ENCODE data around the gene VEPH1.

Gene VEPH1

DNA sequence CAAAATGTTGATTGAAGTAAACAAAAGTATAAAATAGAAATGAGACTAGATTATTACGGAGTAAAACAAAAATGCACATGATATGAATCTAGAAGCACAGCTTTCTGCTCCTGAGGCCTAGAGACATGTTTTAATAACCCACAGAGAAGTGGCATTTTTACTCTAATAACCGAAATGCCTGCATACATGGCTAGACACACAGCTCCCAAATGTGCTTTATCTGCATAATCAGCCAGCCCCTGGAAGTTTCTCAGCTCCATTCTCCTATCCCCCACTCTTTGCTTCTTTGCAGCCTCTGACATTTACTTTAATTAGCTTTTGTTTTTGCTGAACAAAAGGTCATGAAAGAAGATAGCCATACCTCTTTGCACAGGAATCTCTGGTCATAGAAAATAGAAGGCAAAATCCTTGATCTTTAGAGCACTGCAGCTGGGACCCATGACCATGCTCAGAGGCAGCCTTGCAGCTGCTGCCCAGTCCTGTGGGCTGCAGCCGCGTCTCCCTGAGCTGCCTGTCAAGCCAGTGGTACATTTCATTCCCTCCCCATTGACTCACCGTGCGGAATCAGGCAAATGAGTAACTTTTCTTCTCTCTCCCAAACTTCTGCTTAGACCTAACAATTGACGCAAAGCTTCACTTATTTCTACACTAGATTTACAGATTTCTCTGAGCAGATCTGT is at the start of gene VEPH1:
TSS of gene VEPH1 (minus strand) at position 501 of the 680 bp plus-strand sequence. CDS start 8,067 bp downstream, outside the sequence.
- DNase-seq (ENCODE audit: low read depth): no peak

DNA sequence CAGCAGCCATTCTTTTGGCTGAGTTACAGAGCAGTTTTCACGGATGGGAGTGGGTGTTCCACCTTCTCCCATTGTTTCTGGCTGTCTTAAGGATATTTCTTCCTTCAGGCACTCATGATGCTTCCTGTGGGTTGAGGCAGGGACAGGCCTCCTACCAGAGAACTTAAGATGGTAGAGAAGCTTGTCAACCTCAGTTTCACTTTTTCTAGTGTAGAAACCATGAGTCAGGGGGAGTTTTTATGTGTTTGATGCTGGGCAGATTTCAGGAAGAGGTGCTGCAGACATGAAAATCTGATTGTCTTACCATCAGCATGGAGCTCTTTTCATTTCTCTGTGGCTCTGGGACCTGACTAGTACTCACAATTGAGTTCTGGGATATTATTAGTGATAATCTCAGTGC is 48.7 kb upstream of the VEPH1 start:
- DNase-seq (ENCODE audit: low read depth): no peak

DNA sequence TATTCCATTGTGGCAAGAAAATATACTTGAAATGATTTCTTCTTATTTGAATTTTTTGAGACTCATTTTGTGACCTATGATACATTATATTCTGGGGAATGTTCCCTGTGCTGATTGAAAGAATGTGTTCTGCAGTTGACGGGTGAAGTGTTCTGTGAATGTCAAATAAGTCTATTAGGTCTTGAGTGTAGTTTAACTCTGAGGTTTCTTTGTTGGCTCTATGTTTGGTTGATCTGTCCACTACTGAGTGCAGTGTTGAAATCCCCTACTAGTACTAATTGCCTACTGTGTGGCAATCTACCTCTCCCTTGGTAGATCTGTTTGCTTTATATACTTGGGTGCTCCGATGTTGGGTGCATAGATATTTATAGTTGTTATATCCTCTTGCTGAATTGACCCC is 46.3 kb upstream of the VEPH1 start:
- DNase-seq (ENCODE audit: low read depth): no peak

DNA sequence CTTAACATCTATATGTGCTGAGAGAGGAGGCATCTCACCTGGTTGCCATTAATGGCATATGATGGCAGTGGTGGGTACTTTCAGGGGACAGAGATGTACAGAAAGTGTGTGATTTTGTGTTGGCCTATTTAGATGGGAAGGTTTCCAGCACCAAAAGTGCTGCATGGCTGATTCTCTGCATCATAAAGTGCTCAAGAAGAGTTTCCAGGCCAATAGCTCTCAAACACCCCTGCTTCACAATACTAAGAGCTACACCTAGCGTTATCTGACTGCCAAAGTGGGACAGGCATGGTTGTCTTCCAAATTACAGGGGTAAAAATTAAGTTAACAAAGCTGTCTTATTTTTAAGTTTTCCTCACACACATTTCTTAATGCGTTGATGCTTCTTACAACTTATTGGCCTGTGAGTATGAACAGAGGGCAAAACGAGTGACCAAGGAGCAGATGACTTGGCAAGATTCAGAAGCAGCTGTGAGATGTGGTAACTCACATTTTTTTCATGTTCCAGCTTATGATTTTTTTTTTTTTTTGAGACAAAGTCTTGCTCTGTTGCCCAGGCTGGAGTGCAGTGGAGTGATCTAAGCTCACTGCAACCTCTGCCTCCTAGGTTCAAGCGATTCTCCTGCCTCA is 41.4 kb upstream of the VEPH1 start:
- DNase-seq (ENCODE audit: low read depth): peak; percentile 72

DNA sequence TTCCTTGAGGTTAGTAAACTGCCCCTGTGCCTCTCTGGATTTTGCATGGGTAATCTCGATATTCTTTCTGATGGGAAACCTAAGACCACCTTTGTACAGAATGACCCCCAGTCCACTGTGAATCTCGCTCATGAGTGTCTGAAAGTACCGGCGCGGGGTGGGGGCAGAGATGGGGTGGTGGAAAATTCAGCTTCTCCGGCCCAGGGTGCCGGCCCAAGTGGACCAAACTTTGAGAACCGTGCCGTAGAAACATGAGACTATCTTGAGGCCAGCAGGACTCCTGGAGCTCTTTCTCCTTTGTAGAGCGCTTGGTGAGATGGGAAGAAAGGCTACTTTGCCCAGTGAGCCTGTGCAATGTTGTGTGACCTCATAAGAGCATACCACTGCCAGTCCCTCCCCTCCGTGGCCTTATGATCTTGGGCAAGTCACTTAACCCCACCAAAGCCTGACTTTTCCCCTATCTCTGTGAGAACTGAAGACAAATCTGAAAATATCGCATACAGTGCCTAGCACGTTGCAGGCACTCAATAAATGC is 40.4 kb upstream of the VEPH1 start:
- DNase-seq (ENCODE audit: low read depth): no peak

DNA sequence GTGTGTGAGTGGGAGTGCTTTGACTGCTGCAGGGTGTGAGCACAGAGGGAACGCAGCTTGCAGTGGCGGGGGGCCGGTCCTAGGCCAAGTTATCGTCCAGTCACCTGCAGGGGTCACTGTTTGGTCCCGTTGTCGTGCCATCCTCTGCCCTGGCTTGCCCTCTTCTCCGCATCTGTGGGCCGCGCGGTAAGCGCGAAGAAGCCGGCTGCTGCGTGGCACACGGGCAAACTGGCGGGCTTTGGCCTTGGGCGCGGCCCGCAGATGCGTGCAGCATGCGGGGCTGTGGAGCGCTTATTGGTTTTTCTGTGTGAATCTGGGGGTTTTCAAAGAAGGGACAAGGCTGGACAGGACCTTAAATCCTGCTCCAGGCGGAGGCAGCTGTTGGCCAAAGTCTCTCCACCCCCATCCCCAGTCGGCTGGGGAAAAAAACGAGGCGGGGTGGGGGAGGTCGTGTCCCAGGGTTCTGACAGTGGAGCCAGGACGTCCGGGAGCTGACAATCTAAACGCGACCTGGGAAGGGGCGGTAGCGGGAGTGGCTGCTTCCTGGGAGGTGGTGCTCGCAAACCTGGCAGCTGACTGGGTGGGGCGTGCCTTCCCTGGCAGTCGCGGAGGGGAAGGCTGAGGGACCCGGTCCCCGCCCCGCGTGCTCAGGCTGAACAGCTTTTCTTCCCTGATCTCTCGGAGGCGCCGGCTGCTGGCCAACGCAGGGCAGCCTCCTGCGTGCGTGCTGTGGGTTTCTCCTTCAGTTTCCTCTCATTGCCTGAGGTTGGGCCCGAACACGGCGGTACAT is 39.7 kb upstream of the VEPH1 start:
- DNase-seq (ENCODE audit: low read depth): no peak

DNA sequence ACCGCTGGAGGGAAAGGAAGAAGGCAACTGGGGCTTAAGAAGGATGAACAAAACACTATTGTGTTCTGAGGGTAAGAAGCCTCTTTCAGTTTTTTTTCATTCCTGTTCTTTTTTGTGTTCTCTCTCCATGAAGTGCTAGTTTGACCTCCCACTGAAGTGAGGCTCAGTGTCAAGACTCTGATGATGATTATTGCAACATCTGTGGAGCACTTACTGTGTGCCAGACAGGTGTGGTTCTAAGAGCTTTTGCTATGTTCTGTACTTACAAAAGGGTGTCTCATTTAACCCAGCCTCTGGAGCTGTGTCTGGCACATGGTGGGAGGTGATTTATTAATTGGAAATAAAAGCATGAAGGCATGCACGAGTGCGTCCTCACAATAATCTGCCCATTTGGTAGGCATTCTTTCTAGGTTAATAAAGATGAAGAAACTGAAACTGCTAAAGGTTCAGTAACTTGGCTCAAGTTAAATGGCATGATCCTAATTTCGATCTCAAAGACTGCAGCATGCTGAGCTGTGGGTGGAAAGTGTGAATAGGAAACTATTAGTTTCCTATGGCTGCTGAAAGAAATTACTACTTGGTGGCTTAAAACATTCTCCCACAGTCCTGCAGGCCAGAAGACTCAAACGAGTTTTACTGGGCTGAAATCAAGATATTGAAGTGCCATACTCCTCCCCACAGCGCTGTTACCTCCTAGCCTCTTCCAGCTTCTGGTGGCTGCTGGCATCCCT is 38.5 kb upstream of the VEPH1 start:
- DNase-seq (ENCODE audit: low read depth): no peak

DNA sequence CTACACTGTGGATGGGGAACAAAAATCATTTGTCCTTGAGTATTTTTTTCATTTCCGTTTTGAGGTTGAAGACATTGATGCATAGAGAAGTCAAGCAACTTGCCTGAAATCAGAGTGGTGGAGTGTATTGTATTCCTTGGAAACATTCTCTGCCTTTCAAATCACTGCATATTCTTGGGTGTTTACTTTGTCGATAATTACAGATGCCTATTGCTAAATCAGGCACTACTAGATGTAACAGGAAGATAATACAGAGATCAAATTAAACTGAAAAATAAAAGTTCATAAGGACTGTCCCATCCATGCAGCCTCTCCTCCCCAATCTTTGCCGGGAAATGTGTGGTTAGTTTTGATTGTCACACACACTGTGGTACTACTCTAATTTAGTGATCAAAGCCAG is 37.4 kb upstream of the VEPH1 start:
- DNase-seq (ENCODE audit: low read depth): no peak

DNA sequence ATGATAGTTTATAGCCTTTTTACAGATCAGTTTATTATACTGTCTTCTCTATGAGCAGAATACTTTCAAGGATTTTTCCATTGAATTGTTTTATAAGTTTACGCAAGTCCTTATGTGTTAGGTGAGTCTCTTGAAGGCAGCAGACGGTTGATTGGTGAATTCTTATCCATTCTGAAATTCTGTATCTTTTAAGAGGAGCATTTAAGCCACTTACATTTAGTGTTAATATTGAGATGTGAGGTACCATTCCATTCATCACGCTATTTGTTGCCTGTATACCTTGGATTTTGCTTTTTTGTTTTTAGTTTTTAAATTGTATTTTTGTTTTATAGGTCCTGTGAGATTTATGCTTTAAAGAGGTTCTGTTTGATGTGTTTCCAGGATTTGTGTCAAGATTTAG is 32.5 kb upstream of the VEPH1 start:
- DNase-seq (ENCODE audit: low read depth): no peak

DNA sequence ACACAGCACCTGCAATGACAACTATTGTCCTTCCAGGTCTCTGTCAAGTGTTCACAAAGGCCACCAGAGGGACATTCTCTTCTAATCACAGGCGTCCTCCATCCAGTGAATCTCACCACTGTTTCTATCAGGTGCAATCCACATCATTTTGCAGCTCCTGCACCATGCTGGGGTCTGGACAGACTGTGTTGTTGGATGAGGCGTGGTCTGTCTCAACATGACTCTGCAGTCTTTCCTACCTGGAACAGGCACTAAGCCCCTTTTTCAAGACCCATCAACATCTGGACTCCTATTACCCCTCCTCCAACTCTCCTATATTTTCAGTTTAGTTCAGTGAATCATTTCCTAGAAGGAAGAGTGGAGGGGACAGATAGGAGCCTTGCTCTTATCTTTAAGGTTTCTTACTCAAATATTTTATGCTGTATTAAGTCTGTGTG is 31.5 kb upstream of the VEPH1 start:
- DNase-seq (ENCODE audit: low read depth): no peak

DNA sequence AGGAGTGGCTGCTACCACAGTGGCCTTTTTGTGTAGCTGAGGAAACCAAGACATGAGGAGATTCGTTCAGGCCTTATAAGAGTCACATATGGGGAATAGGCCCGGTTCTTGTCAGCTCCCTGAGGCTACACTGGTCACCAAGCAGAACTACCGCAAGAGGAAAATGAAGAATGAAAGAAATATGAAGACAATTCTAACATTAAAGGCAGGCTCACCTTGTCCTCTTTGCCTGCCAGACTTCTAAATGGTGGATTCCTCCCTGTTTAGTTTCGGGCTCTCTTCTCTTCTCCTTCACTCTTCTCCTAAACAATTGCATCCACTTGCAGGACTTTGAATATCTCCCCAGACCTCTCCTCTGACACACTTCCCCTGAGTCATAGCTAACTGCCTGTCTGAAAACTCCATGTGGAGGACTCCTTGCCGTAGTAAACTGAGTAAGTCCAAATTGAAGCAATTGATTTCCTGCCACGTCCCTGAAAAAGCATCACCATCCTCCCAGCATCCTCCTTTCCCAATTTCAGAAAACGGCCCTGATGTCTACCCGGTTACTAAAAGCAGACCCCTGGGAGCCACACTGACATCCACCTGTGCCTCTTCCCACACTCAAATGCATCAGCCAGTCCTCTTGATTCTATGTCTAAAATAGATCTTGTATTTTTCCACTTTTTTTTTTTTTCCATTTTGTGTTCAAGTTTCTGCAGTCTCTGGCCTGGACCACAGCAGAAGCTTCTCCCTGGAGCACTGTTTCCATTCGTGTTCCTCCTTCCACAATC is 30.3 kb upstream of the VEPH1 start:
- peak; percentile 61 for DNase-seq (ENCODE audit: low read depth)

DNA sequence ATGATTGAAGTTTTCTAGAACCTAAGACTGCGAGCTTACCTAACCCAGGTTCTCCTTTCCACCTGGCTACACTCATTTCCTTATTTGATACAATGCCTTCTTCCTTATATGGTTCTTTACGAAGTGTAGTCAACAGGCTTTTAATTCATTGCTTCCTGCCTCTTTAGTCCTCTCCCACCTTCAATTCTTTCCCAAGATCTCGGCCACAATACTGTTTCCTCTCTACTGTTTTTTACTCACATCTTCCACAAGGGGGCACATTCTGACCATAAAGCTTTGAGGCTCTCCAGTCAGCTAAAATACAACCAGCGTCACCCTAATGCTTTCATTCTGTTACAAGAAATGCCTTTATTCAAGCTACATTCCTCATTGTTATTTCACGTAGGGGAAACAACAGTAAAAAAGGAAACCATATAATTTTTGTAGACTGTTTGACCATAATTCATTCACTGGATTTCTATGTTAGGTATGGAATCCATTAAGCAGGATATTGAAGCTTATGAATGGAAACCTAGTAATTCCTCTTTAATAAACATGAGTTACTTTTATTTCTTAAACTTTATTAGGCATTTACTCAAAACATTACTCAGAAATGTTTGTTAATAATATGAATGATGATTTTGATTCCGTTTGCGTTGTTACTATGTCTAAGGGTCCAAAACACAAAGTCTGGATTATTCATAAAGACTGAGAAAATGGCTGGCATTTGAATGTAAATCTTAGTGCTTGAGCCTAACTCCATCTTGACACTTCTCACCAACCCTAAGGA is 29.5 kb upstream of the VEPH1 start:
- DNase-seq (ENCODE audit: low read depth): peak; percentile 74

DNA sequence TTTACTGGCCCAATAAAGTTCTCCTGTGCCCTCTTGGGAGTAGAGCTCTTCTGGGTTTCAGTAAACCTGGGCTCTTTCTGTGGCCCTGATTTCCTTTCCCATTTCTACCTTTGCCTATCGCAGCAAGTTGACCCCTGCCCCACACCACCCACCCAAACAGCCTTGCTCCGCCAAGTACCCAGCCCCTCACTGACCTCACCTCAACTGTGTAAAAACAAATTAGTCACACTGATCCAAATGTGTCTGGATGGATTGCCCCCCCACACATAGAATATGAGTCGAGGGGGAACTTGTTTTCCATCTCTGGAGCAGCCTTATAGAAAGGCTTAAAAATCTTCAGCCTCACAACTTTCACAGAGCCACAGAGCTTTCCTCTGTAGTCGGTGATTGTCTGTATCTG is 28.6 kb upstream of the VEPH1 start:
- no peak for DNase-seq (ENCODE audit: low read depth)

DNA sequence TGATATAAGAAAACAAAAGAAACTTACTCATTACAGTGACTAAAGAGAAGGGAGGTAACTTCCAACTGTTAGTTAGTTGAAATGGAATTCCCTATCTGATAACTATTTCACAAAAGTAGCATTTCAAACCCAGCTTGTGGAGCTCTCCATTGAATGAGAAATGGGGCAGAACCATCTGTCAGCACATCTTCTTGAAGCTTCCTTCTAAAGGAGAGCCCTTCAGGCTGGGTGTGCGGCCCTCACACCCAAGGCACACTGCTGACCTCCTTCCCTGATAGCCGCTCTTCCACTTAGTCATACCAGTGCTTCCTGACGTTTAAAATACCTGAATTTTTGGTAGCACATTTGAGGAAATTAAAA is 28.1 kb upstream of the VEPH1 start:
- no peak for DNase-seq (ENCODE audit: low read depth)

DNA sequence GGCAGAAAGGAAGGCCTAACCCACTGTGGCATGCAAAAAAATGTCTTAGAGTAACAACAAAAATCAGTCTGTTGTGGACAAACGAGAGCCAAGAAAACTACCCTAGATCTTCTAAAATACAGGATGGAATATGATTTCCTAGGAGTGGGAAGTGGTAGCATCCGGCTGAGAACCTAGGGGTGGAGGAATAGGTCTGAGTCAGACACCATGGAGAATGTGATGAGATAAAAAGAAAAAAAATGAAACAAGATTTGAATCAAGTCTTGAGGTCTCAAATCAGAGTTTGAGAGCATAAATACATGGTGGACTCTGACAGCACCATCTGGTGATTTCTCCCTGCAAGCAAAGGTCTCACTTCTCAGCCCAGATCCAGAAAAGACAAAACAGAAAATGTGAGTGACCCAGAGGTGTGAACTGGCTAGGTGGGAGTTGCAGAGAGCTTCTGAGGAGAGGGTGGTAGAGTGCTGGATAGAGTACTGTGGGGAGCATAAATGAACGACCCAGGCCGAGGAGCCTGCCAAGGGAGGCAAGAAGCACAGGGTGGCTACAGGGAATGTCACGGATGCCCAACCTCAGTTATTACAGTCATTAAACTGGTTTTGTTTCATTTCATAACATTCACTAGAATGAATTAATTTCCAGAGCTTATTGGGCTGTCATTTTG is 27.6 kb upstream of the VEPH1 start:
- no peak for DNase-seq (ENCODE audit: low read depth)

DNA sequence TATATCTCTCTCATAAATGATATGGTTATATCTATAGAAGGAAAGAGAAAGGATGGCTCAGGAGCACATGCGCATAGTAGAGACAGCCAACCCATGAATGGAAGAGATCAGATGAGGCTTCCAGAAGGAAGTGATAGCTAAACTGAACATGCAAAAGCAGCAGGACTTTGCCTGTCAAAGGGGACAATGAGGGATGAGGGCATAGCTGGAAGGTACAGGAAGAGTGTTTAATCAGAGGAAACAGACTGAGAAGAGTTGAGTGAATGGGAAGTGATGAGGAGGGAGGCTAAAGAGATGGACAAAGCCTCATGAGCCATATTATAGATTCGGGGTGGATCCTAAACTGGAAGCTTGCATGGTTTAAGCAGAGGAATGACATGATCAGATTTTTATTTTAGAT is 26.5 kb upstream of the VEPH1 start:
- DNase-seq (ENCODE audit: low read depth): no peak

DNA sequence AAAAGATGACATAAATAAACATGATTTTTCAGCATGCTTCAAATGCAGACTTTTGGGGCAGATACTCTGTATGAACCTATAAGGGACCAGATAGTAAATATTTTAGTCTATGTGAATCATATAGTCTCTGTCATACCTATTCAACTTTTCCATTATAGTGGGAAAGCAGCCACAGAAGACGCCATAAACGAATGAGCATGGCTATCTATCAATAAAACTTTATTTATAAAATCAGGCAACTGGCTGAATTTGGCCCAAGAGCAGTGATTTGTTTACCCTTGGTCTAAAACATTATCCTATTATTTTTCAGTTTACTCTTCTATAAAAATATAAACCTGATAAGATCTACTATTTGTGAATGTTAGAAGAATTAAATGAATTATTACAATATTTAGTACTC is 25.9 kb upstream of the VEPH1 start:
- DNase-seq (ENCODE audit: low read depth): no peak

DNA sequence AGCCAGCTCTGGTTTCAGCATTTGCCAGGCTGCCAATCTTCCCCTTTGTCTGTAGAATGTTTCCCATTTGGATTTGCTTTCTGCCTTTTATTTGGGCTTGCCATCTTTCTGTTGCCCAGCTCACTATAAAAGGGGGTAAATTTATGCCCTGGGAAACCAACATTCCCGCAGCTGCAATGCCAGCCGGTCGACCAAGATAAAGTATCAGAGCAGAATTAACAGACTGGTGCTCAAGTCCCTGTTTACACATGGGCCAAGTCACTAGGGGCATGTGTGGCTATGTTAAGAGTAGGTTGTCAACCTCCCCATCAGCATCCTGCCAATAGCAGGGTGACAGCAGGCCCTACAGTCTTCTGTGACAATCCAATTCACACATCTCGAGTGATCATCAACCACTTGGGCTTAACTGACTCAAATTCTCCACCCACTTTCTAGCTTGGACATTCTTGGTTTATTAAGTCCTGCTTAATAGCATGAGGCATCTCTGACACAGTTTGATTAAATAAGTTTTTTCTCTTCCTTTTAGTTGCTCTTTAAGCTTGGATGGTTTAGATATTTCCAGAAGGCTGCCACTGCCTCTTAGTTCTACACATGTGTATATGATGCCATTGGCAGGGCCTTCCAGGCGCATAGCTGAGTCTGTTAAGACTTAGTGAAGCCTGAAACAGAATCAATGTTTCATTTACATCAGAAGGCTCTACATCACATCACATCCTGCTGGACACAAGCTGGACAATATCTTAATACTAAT is 24.1 kb upstream of the VEPH1 start:
- DNase-seq (ENCODE audit: low read depth): no peak

DNA sequence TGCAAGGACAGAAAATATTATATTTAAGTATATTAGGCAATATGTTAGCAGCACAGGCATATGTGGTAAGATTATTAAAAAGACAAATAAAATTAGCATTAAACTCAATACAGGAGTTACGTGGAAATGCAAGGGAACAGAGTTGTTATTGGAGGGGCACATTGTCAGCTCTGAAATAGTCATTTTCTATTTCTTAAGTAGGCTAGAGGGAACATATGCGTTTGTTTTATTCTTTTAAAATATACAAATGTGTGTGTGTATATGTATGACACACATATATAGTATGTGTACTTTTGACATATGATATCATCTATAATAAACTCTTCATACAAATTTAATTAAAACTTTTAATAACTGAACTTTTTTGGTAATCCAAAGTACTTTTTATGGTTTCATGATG is 22.8 kb upstream of the VEPH1 start:
- DNase-seq (ENCODE audit: low read depth): no peak

DNA sequence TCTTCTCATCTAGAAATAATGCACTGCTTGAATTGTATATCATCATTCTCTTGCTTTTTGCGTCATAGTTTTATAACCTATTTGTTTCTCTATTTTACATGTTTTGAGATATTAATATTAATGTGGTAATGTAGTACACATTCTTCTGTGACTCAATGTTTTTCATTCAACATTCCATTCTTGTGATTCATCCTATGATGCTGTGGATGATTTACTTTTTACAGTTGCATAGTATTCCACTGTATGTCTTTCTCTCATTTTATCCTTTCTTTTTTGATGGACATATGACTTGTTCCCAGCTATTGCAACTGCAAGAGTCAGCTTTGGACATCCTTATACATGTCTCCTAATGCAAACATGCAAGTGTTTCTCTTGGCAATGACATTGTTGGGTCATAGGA is 20.6 kb upstream of the VEPH1 start:
- DNase-seq (ENCODE audit: low read depth): no peak

All from GM04503 (cell line).